ENCODE measurements around the gene RPS17.
"Not testable (repeated sequence)": the region's sequence is repeated elsewhere in the genome, so short reads cannot be mapped to it uniquely, and the experiment has no call there.

Gene RPS17

DNA sequence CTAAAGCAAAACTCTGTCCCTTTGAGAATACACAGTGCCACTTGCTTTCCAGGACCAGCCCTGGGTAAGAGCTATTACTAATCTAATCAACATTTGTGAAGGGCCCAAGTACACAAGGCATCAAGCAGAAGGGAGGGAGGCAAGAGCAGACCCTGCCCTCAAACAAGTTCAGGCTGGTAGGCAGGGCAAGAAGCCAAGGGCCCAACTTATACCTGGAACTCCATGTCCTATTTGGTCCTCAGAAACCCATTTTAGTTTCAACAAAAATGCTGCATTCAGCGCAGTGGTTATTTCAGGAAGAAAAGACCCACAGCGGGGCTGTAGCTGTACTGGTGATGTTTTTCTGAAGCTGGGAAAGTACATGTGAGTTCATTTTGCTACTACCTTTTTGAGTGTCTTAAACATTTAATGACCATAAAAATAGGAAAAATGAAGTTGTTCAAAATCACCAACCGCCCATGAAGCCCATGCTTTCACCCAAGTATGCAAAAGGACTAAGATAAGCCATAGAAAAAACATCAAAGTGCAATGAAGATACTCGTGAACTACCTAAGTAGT is 2.8 kb downstream of the RPS17 start:
- Mint-ChIP-seq H3K27ac (peak overlapping the region; percentile 96), H3K27me3 (no peaks in the 10 kb centered on the region), H3K4me3 (peak overlapping the region; percentile 97), H3K9me3 (no peaks in the 10 kb centered on the region), H3K4me1 (ENCODE audit: low read depth) (peaks cover 35% of the 10 kb centered on the region), H3K36me3 (ENCODE audit: low read depth) (peaks cover 75% of the 10 kb centered on the region)

DNA sequence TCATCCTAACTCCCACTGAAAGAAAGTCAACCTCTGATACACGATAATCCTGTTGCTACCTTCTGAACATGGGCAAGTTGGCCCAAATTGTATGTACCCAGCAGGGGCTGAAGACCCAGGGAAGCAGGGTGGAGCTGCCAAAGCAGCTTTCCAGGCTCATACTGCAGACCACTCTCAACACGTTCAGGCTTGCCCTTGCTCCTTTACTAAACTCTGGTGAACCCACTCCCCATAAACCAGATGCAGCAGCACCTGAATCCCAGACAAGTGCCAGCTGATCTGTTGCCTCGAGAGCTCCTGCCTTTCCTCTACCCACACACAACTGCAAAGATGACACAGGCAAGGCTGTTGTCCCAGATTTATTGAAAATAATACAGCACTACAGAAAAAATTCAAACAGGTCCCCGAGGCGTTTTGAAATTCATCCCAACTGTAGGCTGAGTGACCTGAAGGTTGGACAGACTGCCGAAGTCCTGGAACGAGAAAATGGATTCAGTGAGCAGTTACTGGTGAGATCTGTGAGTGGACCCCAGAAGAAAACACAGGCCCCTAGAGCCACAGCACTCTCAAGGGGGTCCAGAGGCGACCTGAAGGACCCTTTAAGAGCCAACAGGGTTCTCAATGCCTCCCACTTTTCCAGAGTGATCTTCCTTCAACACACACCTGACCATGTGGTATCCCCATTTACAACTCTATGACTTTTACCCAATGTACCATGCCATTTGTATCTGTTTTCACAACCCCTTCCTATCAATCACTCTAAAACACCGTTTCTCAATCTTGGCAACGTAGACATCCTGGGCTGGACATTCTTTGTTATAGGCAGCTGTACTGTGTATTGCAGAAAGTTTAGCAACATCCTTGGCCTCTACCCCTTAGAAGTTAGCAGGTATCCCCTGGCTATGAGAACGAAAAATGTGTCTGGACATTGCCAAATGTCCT is 3.6 kb downstream of the RPS17 start:
- Mint-ChIP-seq H3K9me3 (no peaks in the 10 kb centered on the region), H3K4me1 (ENCODE audit: low read depth) (peaks cover 35% of the 10 kb centered on the region), H3K4me3 (peak overlapping the region; percentile 97), H3K27me3 (no peaks in the 10 kb centered on the region), H3K36me3 (ENCODE audit: low read depth) (peaks cover 75% of the 10 kb centered on the region), H3K27ac (peak overlapping the region; percentile 96)

DNA sequence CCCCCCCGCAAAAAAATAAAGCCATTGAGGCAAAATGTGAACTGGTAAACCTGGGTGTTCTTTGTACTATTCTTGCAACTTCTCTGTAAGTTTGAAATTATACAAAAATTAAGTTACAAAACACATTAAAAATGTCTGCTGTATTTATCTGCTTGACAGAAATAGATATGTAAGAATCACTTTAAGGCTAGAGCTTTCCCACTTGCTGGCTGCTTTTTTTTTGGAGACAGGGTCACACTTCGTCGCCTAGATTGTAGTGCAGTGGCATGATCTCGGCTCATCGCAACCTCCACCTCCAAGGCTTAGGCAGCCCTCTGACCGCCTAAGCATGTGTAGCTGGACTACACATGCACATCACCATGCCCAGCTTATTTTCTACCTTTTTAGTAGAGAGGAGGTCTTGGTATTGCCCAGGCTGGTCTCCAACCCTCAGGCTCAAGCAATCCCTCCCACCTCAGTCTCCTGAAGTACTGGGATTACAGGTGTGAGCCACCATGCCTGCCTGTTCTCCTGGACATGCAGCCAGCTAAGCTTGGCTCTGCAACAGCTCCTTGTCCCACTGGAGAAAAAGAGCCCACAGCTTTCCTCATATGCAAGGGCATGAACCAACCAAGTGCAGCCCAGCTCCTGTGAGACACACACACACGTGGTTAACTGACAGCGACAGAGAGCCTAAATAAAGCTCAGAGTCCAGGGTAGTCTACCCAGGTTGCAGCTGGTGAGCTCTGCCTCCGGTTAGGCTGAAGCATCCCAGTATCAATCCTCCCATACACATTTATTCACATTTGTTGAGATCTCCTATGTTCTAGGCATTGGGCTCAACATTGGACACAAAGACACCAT is 4.5 kb downstream of the RPS17 start:
- Mint-ChIP-seq H3K4me3 (peak overlapping the region; percentile 97), H3K9me3 (no peaks in the 10 kb centered on the region), H3K4me1 (ENCODE audit: low read depth) (peaks cover 38% of the 10 kb centered on the region), H3K27me3 (no peaks in the 10 kb centered on the region), H3K36me3 (ENCODE audit: low read depth) (peaks cover 73% of the 10 kb centered on the region), H3K27ac (peak overlapping the region; percentile 96)

DNA sequence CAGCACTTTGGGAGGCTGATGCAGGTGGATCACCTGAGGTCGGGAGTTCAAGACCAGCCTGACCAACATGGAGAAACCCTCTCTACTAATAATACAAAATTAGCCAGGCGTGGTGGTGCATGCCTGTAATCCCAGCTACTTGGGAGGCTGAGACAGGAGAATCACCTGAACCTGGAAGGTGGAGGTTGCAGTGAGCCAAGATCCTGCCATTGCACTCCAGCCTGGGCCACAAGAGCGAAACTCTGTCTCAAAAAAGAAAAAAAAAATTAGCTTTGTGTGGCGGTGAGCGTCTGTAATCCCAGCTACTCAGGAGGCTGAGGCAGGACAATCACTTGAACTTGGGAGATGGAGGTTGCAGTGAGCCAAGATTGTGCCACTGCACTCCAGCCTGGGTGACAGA is 5.1 kb downstream of the RPS17 start:
- not testable (repeated sequence) for H3K4me3 Mint-ChIP-seq, H3K27ac Mint-ChIP-seq, H3K9me3 Mint-ChIP-seq, H3K27me3 Mint-ChIP-seq
- H3K36me3 Mint-ChIP-seq (ENCODE audit: low read depth), result peaks cover 71% of the 10 kb centered on the region
- H3K4me1 Mint-ChIP-seq (ENCODE audit: low read depth), result peaks cover 39% of the 10 kb centered on the region

DNA sequence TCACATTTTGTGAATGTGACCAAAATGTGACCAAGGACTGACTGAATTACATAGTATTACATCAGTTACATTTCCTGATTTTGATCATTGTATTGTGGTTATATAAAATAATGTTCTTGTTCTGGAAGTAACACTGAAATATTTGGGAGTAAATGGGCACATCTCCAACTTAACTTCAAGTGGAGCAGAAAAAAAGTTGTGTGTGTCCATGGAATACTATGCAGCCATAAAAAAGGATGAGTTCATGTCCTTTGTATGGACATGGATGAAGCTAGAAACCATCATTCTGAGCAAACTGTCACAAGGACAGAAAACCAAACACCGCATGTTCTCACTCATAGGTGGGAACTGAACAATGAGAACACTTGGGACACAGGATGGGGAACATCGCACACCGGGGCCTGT is 5.8 kb downstream of the RPS17 start:
- not testable (repeated sequence) for H3K4me3 Mint-ChIP-seq, H3K9me3 Mint-ChIP-seq, H3K27me3 Mint-ChIP-seq
- Mint-ChIP-seq H3K4me1 (ENCODE audit: low read depth) (peaks cover 39% of the 10 kb centered on the region), H3K27ac (peak overlapping the region; percentile 5), H3K36me3 (ENCODE audit: low read depth) (peaks cover 64% of the 10 kb centered on the region)

DNA sequence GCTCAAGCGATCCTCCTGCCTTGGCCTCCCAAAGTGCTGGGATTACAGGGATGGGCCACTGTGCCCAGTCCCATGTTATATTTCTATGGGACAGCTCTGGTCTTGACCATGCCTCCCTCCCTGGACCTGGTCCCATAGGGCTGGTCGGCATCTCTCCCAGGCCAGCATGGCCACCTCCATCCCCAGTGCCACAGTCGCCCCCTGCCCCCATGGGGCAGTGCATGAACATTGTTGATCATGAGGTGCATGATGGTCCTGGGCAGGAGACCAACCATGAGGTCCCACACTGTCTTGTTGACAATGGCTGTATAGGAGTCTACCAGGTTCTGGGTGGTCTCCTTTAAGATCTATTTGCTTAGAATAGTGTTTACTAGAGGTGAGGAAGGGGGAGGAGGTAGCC is 6.5 kb downstream of the RPS17 start:
- H3K9me3 Mint-ChIP-seq, result no peaks in the 10 kb centered on the region
- peaks cover 34% of the 10 kb centered on the region for H3K4me1 Mint-ChIP-seq (ENCODE audit: low read depth)
- peak overlapping the region; percentile 43 for H3K27ac Mint-ChIP-seq
- H3K36me3 Mint-ChIP-seq (ENCODE audit: low read depth), result peaks cover 57% of the 10 kb centered on the region
- no peak overlapping the region for H3K4me3 Mint-ChIP-seq
- H3K27me3 Mint-ChIP-seq, result no peaks in the 10 kb centered on the region

DNA sequence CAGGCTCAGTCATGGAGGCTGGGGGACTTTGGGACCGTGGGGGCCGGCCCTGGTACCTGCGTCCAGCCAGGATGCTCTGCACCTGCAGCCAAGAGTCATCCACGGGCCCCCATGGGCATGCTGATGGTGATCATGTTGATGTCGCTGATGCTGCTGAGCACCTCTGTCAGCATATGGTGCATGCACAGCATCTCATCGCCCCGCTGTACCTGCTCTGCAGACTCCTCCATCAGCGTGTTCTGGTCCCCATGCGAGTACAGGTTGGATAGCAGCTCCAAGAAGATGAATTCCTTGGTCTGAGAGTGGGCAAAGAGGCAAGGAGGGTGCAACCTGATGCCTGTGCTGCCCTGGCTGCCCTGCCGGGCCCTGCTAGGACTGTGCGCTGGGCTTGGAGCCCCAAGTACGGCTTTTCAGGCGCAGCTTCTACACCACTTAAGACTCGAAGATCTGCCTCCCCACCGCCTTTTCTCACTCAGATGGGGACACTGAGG is 7.2 kb downstream of the RPS17 start:
- H3K36me3 Mint-ChIP-seq (ENCODE audit: low read depth), result peaks cover 50% of the 10 kb centered on the region
- H3K4me1 Mint-ChIP-seq (ENCODE audit: low read depth), result peaks cover 32% of the 10 kb centered on the region
- no peaks in the 10 kb centered on the region for H3K9me3 Mint-ChIP-seq
- no peaks in the 10 kb centered on the region for H3K27me3 Mint-ChIP-seq
- H3K4me3 Mint-ChIP-seq, result no peak overlapping the region
- H3K27ac Mint-ChIP-seq, result no peak overlapping the region

DNA sequence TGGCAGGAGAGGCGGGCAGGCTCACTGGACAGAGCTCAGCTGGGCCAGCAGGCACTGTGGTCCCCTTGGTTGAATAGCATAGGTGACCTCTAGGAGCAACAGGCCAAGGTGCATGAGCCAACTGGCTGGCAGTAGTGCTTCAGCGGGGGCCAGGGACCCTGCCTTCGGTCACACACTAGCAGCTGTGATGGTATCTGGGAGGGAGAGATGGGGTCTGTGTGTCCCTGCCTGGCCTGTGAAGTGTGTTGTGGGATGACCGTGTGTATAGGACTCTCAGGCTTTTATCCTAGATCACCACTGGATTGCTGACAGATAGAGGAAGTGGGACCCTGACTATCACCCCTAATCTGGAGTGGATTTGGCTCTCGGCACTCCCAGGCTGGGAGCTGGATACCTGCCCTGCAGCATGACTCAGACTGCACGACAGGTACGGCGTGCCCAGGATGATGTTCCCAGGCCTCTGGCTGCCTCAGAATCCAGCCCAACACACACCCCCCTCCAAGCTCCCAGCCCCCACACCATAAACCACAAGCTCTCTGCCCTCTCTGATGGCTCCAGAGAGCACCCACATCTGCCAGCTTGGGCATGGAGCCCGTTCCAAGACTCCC is 7.8 kb downstream of the RPS17 start:
- peaks cover 27% of the 10 kb centered on the region for H3K4me1 Mint-ChIP-seq (ENCODE audit: low read depth)
- H3K4me3 Mint-ChIP-seq, result no peak overlapping the region
- H3K27ac Mint-ChIP-seq, result no peak overlapping the region
- no peaks in the 10 kb centered on the region for H3K9me3 Mint-ChIP-seq
- H3K36me3 Mint-ChIP-seq (ENCODE audit: low read depth), result peaks cover 44% of the 10 kb centered on the region
- H3K27me3 Mint-ChIP-seq, result no peaks in the 10 kb centered on the region

DNA sequence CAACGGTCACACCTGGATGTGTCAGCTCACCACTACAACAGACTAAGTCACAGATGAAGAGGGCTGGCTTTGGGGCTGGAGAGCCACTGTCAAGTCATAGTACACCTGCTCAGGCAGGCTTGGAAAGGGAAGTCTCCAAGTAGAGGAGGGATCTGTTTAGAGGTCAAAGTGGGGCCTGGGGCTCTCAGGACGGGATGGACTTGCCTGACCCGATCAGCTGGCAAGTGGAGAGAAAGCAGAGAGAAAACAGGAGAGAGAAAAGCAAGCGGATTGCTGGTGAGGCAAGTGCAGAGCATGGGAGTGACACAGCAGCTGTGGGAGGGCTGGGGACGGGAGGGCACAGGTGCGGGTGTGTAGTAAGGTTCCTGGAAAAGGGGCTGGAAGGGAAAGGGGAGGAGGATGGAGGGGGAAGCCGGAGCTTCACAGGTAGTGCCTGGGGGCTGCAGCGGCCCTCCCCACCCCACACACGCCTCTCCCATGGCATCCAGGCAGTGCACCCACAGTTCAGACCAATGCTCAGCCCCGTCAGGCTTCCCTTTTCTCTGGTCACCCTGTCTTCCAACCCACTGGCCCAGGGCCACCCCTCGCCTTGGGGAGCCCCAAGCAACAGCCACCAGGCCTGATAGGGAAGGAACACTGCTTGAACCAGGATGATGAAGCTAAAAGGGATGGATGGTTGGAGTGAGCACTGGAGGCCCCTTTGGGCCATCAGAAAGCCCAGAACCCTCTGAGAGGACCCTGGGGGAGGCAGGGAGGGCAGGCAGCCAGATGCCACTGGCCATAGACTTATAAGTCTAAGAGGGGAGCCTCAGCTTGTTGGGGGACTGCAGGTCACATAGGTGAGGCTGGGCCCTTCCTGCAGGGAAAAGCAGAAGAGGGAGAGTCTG is 8.5 kb downstream of the RPS17 start:
- Mint-ChIP-seq H3K27me3 (no peaks in the 10 kb centered on the region), H3K9me3 (no peaks in the 10 kb centered on the region), H3K4me1 (ENCODE audit: low read depth) (peaks cover 19% of the 10 kb centered on the region), H3K4me3 (no peak overlapping the region), H3K27ac (peak overlapping the region; percentile 64), H3K36me3 (ENCODE audit: low read depth) (peaks cover 37% of the 10 kb centered on the region)

DNA sequence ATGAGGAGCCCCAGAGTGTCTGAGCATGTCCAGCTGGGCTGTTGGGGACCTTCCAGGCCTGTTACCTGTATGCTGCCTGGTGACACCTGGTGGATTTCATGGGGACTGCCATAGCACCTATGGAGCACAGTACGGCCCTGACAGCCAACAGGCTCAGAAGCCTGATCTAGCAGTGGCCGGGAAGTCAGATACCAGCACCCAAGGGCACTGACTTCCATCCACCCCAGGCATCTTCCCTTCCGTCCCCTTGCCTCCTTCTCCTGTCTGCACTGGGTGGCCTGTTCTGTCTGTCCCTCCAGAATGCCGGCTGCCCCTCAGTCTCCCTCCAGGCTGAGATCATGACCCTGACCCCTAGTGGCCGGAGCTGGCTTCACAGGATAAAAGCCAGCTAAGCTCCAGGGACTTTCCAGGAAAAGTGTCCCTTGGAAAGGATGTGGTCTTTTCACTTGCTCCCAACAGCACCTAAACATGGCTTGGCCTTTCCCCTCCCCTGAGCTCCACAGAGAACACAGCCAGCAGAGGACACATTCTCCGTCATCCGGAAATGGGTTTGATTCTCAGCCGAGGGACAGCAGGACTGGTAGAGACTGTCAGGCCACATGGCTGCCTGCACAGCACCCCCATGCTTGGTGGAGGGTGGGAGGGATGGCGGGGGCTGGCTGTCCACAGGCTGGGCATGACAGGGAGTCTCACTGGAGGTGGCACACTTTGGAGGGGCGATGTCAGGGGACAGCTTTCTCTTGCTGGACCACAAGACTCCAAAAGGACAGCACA is 9.5 kb downstream of the RPS17 start:
- peaks cover 29% of the 10 kb centered on the region for H3K36me3 Mint-ChIP-seq (ENCODE audit: low read depth)
- H3K4me1 Mint-ChIP-seq (ENCODE audit: low read depth), result peaks cover 11% of the 10 kb centered on the region
- H3K27ac Mint-ChIP-seq, result no peak overlapping the region
- no peaks in the 10 kb centered on the region for H3K9me3 Mint-ChIP-seq
- H3K4me3 Mint-ChIP-seq, result peak overlapping the region; percentile 58
- H3K27me3 Mint-ChIP-seq, result no peaks in the 10 kb centered on the region

DNA sequence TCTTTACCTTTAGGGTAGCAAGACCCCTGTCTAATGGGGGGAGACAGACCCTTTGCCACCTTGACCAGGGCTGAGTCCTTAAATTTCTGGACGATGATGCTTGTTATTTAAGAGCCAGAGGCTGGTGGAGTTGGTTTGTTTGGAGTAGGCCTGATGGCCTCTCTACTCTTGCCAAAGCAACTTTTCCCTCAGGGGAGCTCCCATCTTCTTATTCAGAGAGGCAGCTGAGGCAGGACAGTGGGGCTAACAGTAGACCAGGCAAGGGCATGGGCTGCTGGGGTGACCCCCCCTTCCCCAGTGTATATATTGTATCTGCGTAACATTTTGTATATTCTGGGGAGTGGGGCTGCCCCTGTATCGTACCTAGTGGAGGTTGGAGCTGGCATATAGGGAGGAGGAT is 10.3 kb downstream of the RPS17 start:
- Mint-ChIP-seq H3K4me1 (ENCODE audit: low read depth) (peaks cover 11% of the 10 kb centered on the region), H3K27me3 (no peaks in the 10 kb centered on the region), H3K9me3 (no peaks in the 10 kb centered on the region), H3K4me3 (no peak overlapping the region), H3K27ac (no peak overlapping the region), H3K36me3 (ENCODE audit: low read depth) (peaks cover 21% of the 10 kb centered on the region)

DNA sequence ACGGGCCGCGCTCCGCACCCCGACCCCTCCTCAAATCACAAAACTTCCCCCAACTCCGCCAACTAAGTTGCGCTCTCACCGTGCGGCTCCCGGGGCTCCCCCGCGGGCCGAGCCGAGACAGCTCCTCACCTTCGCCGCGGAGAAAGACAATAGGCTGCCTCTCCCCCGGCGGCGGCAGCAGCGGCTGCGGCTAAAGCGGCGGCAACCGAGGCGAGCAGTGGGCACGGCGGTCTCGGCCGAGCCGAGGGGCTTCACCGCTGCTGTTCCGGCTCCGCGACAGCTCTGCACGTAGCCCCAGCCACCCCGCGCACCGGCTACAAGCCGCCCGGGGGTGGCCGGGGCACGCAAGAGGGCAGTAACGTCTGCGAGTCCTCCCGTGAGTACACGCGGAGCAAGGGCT is 26.7 kb downstream of the RPS17 start:
- not testable (repeated sequence) for H3K27ac Mint-ChIP-seq; H3K4me1 Mint-ChIP-seq (ENCODE audit: low read depth); H3K27me3 Mint-ChIP-seq; H3K36me3 Mint-ChIP-seq (ENCODE audit: low read depth); H3K4me3 Mint-ChIP-seq; H3K9me3 Mint-ChIP-seq

DNA sequence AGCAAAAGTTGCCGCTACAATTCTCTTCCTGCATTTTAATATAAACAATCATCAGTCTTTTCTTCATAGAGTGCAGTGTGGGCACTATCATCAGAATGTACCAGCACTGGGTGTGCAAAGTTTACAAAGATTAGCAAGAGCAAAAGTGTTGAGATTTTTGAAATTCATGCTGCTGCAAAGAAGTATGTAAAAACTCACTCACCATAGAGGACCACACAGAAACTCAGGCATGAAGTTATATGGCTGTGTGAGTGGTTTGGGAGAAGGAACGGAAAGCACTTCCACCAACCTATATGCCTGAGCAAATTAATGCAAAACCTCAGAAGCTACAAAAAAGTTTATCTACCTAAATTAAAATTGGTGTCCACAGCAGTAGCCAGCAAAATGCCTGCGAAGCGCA is 32.6 kb downstream of the RPS17 start:
- not testable (repeated sequence) for H3K4me1 Mint-ChIP-seq (ENCODE audit: low read depth); H3K27ac Mint-ChIP-seq; H3K4me3 Mint-ChIP-seq; H3K27me3 Mint-ChIP-seq; H3K36me3 Mint-ChIP-seq (ENCODE audit: low read depth); H3K9me3 Mint-ChIP-seq
